ENCODE results near the gene SLC9A9.

DNA sequence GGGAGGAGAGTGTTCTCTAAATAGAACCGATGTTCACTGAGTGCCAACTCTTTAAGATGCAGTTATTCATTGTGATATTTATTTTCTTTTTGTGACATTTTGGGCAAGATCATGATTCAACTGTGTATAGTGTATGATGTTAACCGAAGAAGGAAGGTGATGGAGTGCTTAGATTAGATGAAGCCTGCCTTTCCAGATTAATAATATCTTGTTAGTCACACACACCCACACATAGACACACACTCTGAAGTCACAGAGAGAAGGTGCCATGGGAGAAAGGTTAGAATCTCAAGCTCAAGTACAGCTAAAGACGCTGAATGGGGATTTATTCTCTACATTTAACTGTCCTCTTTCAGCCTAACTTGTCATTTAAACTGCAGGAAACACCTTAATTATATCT is 77.0 kb downstream of the SLC9A9 start:
- TF ChIP-seq, protein P1, sequence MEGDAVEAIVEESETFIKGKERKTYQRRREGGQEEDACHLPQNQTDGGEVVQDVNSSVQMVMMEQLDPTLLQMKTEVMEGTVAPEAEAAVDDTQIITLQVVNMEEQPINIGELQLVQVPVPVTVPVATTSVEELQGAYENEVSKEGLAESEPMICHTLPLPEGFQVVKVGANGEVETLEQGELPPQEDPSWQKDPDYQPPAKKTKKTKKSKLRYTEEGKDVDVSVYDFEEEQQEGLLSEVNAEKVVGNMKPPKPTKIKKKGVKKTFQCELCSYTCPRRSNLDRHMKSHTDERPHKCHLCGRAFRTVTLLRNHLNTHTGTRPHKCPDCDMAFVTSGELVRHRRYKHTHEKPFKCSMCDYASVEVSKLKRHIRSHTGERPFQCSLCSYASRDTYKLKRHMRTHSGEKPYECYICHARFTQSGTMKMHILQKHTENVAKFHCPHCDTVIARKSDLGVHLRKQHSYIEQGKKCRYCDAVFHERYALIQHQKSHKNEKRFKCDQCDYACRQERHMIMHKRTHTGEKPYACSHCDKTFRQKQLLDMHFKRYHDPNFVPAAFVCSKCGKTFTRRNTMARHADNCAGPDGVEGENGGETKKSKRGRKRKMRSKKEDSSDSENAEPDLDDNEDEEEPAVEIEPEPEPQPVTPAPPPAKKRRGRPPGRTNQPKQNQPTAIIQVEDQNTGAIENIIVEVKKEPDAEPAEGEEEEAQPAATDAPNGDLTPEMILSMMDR (IDR thresholded peaks at IDR 0.05) = no peak
- no peak for TF ChIP-seq EZH2 (IDR thresholded peaks at IDR 0.05)

All from neural progenitor cell (in vitro differentiated cells).